Right lobe of liver (tissue), 4 donors: ENCODE results near the gene TIMM22.

ENCODE experiments used
- POLR2A ChIP-seq: fragments of 450-650 bp; IDR thresholded peaks from one replicate; pipeline ENCODE4 v1.6.1; 2017; ENCODE audit warnings: antibody characterized with exemption, mild to moderate bottlenecking
- TF ChIP-seq, protein P1 (sequence below), 4 donors: fragments of 200-600 bp in 3 of 4; fragments of 450-650 bp in 1 of 4; IDR thresholded peaks; one replicate each; pipeline versions ENCODE4 v1.5.1 to v1.8.0; 2016 to 2022; ENCODE audit warnings: antibody characterized with exemption in 4 of 4, mild to moderate bottlenecking in 2 of 4
- donor health status: DM: no; HTN: no; CAD: no.
- donor health status: DM: no; HTN: no; CAD: no.
- donor health status: DM: no; HTN: yes; CAD: no.

DNA sequence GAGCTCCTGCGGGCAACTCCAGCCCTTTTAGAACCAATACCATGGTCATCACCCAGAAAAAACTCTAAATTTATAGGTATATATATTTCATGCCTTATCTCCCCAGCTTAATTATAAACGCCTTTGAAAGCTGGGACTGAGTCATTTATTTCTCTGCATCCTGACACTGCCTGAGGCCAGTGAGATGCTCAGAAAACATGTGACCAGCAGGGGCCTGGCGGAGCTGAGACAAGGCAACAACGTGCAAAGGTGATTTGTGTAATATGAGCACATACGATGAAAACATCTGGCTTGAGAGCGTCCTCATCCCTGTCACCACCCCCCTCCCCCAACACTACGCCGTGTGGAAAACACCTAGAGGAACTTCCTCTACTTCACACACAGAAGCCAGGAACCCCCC is 40.0 kb upstream of the TIMM22 start:
- TF ChIP-seq, protein P1, sequence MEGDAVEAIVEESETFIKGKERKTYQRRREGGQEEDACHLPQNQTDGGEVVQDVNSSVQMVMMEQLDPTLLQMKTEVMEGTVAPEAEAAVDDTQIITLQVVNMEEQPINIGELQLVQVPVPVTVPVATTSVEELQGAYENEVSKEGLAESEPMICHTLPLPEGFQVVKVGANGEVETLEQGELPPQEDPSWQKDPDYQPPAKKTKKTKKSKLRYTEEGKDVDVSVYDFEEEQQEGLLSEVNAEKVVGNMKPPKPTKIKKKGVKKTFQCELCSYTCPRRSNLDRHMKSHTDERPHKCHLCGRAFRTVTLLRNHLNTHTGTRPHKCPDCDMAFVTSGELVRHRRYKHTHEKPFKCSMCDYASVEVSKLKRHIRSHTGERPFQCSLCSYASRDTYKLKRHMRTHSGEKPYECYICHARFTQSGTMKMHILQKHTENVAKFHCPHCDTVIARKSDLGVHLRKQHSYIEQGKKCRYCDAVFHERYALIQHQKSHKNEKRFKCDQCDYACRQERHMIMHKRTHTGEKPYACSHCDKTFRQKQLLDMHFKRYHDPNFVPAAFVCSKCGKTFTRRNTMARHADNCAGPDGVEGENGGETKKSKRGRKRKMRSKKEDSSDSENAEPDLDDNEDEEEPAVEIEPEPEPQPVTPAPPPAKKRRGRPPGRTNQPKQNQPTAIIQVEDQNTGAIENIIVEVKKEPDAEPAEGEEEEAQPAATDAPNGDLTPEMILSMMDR (IDR thresholded peaks at IDR 0.05): no peak
- no peak for TF ChIP-seq POLR2A
